H1 (cell line): Measurements from ENCODE around the gene GNG12.

ENCODE experiments used
- ATF2 ChIP-seq: IDR thresholded peaks from 2 replicates; pipeline ENCODE4 v1.6.1; 2012; ENCODE audit warnings: low read length, inconsistent platforms
- BRCA1 ChIP-seq: IDR thresholded peaks from 2 replicates; pipeline ENCODE4 v1.6.1; 2012; ENCODE audit warnings: low read depth, low read length, improper control_type of control experiment
- CTCF ChIP-seq, 3 experiments: IDR thresholded peaks; 1 replicate in 2 of 3; 2 replicates in 1 of 3; pipeline versions ENCODE4 v1.5.1 to v1.6.1; 2011; ENCODE audit warnings: low read length in 3 of 3, mild to moderate bottlenecking in 3 of 3, inconsistent platforms in 2 of 3, low read depth in 1 of 3, moderate library complexity in 1 of 3; ENCODE audit not compliant: insufficient read depth in 1 of 3; ENCODE audit errors: control extremely low read depth in 1 of 3
- HDAC6 ChIP-seq: IDR thresholded peaks from one replicate; pipeline ENCODE4 v1.7.1; 2012; ENCODE audit warnings: low read depth, mild to moderate bottlenecking, inconsistent platforms, low read length, moderate library complexity
- JUN ChIP-seq: IDR thresholded peaks from 2 replicates; pipeline ENCODE4 v1.6.1; 2011; ENCODE audit warnings: low read depth, mild to moderate bottlenecking, improper control_type of control experiment, low read length
- POLR2A ChIP-seq, 2 experiments: IDR thresholded peaks; 1 replicate in 1 of 2; 2 replicates in 1 of 2; pipeline ENCODE4 v1.6.1; 2011; ENCODE audit warnings: low read depth in 2 of 2, low read length in 2 of 2, mild to moderate bottlenecking in 2 of 2; ENCODE audit errors: control extremely low read depth in 1 of 2
- POLR2AphosphoS5 ChIP-seq: IDR thresholded peaks from 2 replicates; pipeline ENCODE4 v1.6.1; 2011; ENCODE audit warnings: low read depth, low read length
- RNF2 ChIP-seq: fragments of 200-900, 300-1000 bp; sonication (generic); IDR thresholded peaks from 2 replicates; pipeline ENCODE4 v1.7.1; 2016; ENCODE audit warnings: borderline replicate concordance, low read depth, mild to moderate bottlenecking, antibody characterized with exemption, low read length; ENCODE audit not compliant: poor library complexity, severe bottlenecking; ENCODE audit errors: missing control alignments
- RXRA ChIP-seq: IDR thresholded peaks from 2 replicates; pipeline ENCODE4 v1.6.1; 2011; ENCODE audit warnings: low read depth, mild to moderate bottlenecking, low read length, moderate library complexity; ENCODE audit not compliant: insufficient read depth
- SIN3A ChIP-seq, 2 experiments: IDR thresholded peaks in 1 of 2; conservative IDR thresholded peaks in 1 of 2; 2 replicates each; pipeline ENCODE4 v1.6.1; 2011 to 2012; ENCODE audit warnings: low read length in 2 of 2, improper control_type of control experiment in 1 of 2, low read depth in 1 of 2, mild to moderate bottlenecking in 1 of 2
- TAF1 ChIP-seq: IDR thresholded peaks from 2 replicates; pipeline ENCODE4 v1.6.1; 2011; ENCODE audit warnings: mild to moderate bottlenecking, low read depth, low read length
- YY1 ChIP-seq: IDR thresholded peaks from 2 replicates; pipeline ENCODE4 v1.6.1; 2011; ENCODE audit warnings: low read depth, mild to moderate bottlenecking, low read length

- no peak for TF ChIP-seq TAF1
- no peak for TF ChIP-seq ATF2
- no peak for TF ChIP-seq CTCF (IDR thresholded peaks at IDR 0.05; ENCODE audit: control extremely low read depth in 1 of 3, insufficient read depth in 1 of 3, low read depth in 1 of 3, low read length in 3 of 3)
- no peak for TF ChIP-seq POLR2A (IDR thresholded peaks at IDR 0.05; ENCODE audit: control extremely low read depth in 1 of 2, low read depth in 2 of 2, low read length in 2 of 2)
- TF ChIP-seq BRCA1: no peak
- TF ChIP-seq JUN: no peak
- TF ChIP-seq SIN3A (conservative IDR thresholded peaks at IDR 0.05 in 1 of 2, IDR thresholded peaks at IDR 0.05 in 1 of 2; ENCODE audit: low read depth in 1 of 2, low read length in 2 of 2): no peak
- TF ChIP-seq RNF2: no peak
- no peak for TF ChIP-seq RXRA
- TF ChIP-seq YY1: no peak
- TF ChIP-seq HDAC6: no peak
- no peak for TF ChIP-seq POLR2AphosphoS5
These were observed 122.0 kb downstream of the GNG12 start for GRCh38 chr1:67711158-67711854.
